H1 (cell line): Measurements from ENCODE around the gene ANXA6. TPM values are rescaled to one million over a fixed set of nuclear protein-coding genes. Genes with fewer than 3 reads are reported as not detected.

Experiments
- CTCF ChIA-PET: fragments of 300-600 bp; sonication (Branson Sonifier 250); formaldehyde crosslinking; loops from one replicate; lab custom pipeline; 2021; ENCODE audit not compliant: partially characterized antibody; lab: Charles Lee
- POLR2A ChIA-PET: fragments of 300-600 bp; sonication (Branson Sonifier 250); formaldehyde crosslinking; loops from one replicate; lab custom pipeline; 2021; ENCODE audit warnings: inconsistent platforms; ENCODE audit not compliant: partially characterized antibody; lab: Charles Lee
- DNase-seq, 2 experiments: peaks; one replicate each; pipeline versions ENCODE4 v3.0.0 to v3.0.0-alpha.2; 2010 to 2022; ENCODE audit warnings: low spot score in 2 of 2, low read depth in 1 of 2, mixed read lengths in 1 of 2
- FAIRE-seq: peaks from 2 replicates; lab custom pipeline; 2011; peaks lifted over from hg19 to GRCh38; lab: Jason Lieb, UNC
- H2AFZ ChIP-seq: 2 replicates; pipeline ENCODE4 v1.8.1; 2012; ENCODE audit warnings: low read length, inconsistent platforms
- H2AK5ac ChIP-seq: 2 replicates; pipeline ENCODE4 v1.6.1; 2013; ENCODE audit warnings: low read depth, low read length
- H2BK120ac ChIP-seq: replicated peaks from 2 replicates; pipeline ENCODE3; 2013; ENCODE audit warnings: low read depth, low read length, inconsistent platforms
- H2BK12ac ChIP-seq: 2 replicates; pipeline ENCODE4 v1.6.1; 2013; ENCODE audit warnings: low read depth, low read length
- H2BK15ac ChIP-seq: 2 replicates; pipeline ENCODE4 v1.6.1; 2013; ENCODE audit warnings: low read length
- H2BK20ac ChIP-seq: 2 replicates; pipeline ENCODE4 v1.6.1; 2013; ENCODE audit warnings: low read length
- H2BK5ac ChIP-seq: 2 replicates; pipeline ENCODE4 v1.6.1; 2013; ENCODE audit warnings: low read depth, low read length
- H3K14ac ChIP-seq: 2 replicates; pipeline ENCODE4 v1.6.1; 2013; ENCODE audit warnings: inconsistent platforms; ENCODE audit not compliant: insufficient read length
- H3K18ac ChIP-seq: 2 replicates; pipeline ENCODE4 v1.6.1; 2013; ENCODE audit warnings: low read length; ENCODE audit errors: extremely low read depth
- H3K23ac ChIP-seq: 2 replicates; pipeline ENCODE4 v1.6.1; 2013; ENCODE audit warnings: inconsistent platforms; ENCODE audit not compliant: insufficient read length
- H3K23me2 ChIP-seq: 2 replicates; pipeline ENCODE4 v1.6.1; 2013; ENCODE audit warnings: low read depth, low read length
- H3K27ac ChIP-seq: 2 replicates; pipeline ENCODE4 v1.6.1; 2011; ENCODE audit warnings: low read depth, low read length, inconsistent platforms
- H3K27me3 ChIP-seq, 4 experiments: replicated peaks in 1 of 4; 1 replicate in 1 of 4; 2 replicates in 3 of 4; pipeline versions ENCODE4 v1.6.1 to v1.8.1; 2011 to 2013; ENCODE audit warnings: low read length in 3 of 4, mild to moderate bottlenecking in 3 of 4, inconsistent platforms in 2 of 4, mixed read lengths in 2 of 4, moderate library complexity in 1 of 4; ENCODE audit not compliant: control insufficient read depth in 3 of 4, insufficient read depth in 3 of 4; ENCODE audit errors: extremely low read depth in 1 of 4
- H3K36me3 ChIP-seq, 4 experiments: 2 replicates each; pipeline versions ENCODE4 v1.6.1 to v1.8.1; 2011 to 2013; ENCODE audit warnings: mild to moderate bottlenecking in 4 of 4, low read length in 3 of 4, moderate library complexity in 2 of 4, control low read depth in 1 of 4, inconsistent platforms in 1 of 4; ENCODE audit not compliant: insufficient read depth in 4 of 4, control insufficient read depth in 2 of 4
- H3K4ac ChIP-seq: replicated peaks from 2 replicates; pipeline ENCODE3; 2013; ENCODE audit warnings: low read length, low read depth, mixed read lengths, inconsistent platforms; ENCODE audit not compliant: insufficient read length
- H3K4me1 ChIP-seq, 4 experiments: replicated peaks in 1 of 4; 1 replicate in 1 of 4; 2 replicates in 3 of 4; pipeline versions ENCODE4 v1.6.1 to v1.8.1; 2011 to 2013; ENCODE audit warnings: low read length in 3 of 4, inconsistent platforms in 2 of 4, mixed read lengths in 1 of 4; ENCODE audit not compliant: insufficient read depth in 4 of 4, control insufficient read depth in 3 of 4
- H3K4me2 ChIP-seq, 2 experiments: 2 replicates each; pipeline versions ENCODE4 v1.6.1 to v1.8.1; 2011 to 2013; ENCODE audit warnings: low read depth in 2 of 2, low read length in 2 of 2, control low read depth in 1 of 2, inconsistent platforms in 1 of 2, mild to moderate bottlenecking in 1 of 2; ENCODE audit not compliant: insufficient read depth in 1 of 2
- H3K4me3 ChIP-seq, 4 experiments: fragments of 200-600, 300-600 bp in 1 of 4; sonication (generic), shearing (Covaris generic), sonication (Bioruptor Twin) in 1 of 4; 2 replicates each; pipeline versions ENCODE4 v1.5.1 to v1.8.1; 2011 to 2016; ENCODE audit warnings: low read length in 4 of 4, low read depth in 3 of 4, control low read depth in 2 of 4, inconsistent platforms in 2 of 4, mild to moderate bottlenecking in 2 of 4, mixed read lengths in 1 of 4, moderate library complexity in 1 of 4; ENCODE audit not compliant: insufficient read depth in 2 of 4; ENCODE audit errors: extremely low read depth in 1 of 4
- H3K56ac ChIP-seq: replicated peaks from 2 replicates; pipeline ENCODE3; 2013; ENCODE audit warnings: low read depth, mild to moderate bottlenecking, mixed read lengths, low read length, inconsistent platforms; ENCODE audit not compliant: insufficient read length
- H3K79me1 ChIP-seq: 2 replicates; pipeline ENCODE4 v1.6.1; 2013; ENCODE audit warnings: low read depth, low read length, control low read depth
- H3K79me2 ChIP-seq, 2 experiments: 2 replicates each; pipeline versions ENCODE4 v1.6.1 to v1.8.1; 2012 to 2013; ENCODE audit warnings: low read length in 2 of 2, mild to moderate bottlenecking in 2 of 2, inconsistent platforms in 1 of 2; ENCODE audit not compliant: insufficient read depth in 2 of 2, control insufficient read depth in 1 of 2
- H3K9ac ChIP-seq, 4 experiments: replicated peaks in 1 of 4; 1 replicate in 1 of 4; 2 replicates in 3 of 4; pipeline versions ENCODE4 v1.6.1 to v1.8.1; 2011 to 2013; ENCODE audit warnings: low read depth in 3 of 4, low read length in 3 of 4, control low read depth in 2 of 4, mild to moderate bottlenecking in 2 of 4, moderate library complexity in 2 of 4, inconsistent platforms in 1 of 4; ENCODE audit errors: extremely low read depth in 1 of 4
- H3K9me3 ChIP-seq, 2 experiments: 2 replicates each; pipeline versions ENCODE4 v1.6.1 to v1.8.1; 2012 to 2013; ENCODE audit warnings: mild to moderate bottlenecking in 2 of 2, moderate library complexity in 2 of 2, control low read depth in 1 of 2, inconsistent platforms in 1 of 2, low read depth in 1 of 2, low read length in 1 of 2, mixed read lengths in 1 of 2; ENCODE audit not compliant: insufficient read depth in 2 of 2
- H4K20me1 ChIP-seq, 2 experiments: replicated peaks in 1 of 2; 2 replicates each; pipeline versions ENCODE3 to v1.8.1; 2011 to 2013; ENCODE audit warnings: inconsistent platforms in 2 of 2, low read length in 2 of 2, mild to moderate bottlenecking in 1 of 2; ENCODE audit not compliant: insufficient read depth in 2 of 2, control insufficient read depth in 1 of 2
- H4K5ac ChIP-seq: 2 replicates; pipeline ENCODE4 v1.6.1; 2013; ENCODE audit warnings: low read length, low read depth, mixed read lengths, inconsistent platforms; ENCODE audit not compliant: insufficient read length
- H4K8ac ChIP-seq: 2 replicates; pipeline ENCODE4 v1.8.0; 2013; ENCODE audit warnings: mild to moderate bottlenecking, moderate library complexity, low read length, inconsistent platforms; ENCODE audit not compliant: insufficient read depth; ENCODE audit errors: extremely low read depth
- H4K91ac ChIP-seq: replicated peaks from 2 replicates; pipeline ENCODE3; 2013; ENCODE audit warnings: low read length, mixed read lengths, inconsistent platforms; ENCODE audit not compliant: insufficient read length
- ASH2L ChIP-seq: fragments of 200-600, 300-600 bp; sonication (generic); IDR thresholded peaks from one replicate; pipeline ENCODE4 v1.7.1; 2017; ENCODE audit warnings: low read length
- BACH1 ChIP-seq: IDR thresholded peaks from 2 replicates; pipeline ENCODE4 v1.6.1; 2012; ENCODE audit warnings: low read length, improper control_type of control experiment
- BCL11A ChIP-seq, 2 experiments: IDR thresholded peaks; one replicate each; pipeline ENCODE4 v1.6.1; 2011; ENCODE audit warnings: low read depth in 2 of 2, low read length in 2 of 2, mild to moderate bottlenecking in 2 of 2
- CHD1 ChIP-seq: IDR thresholded peaks from 2 replicates; pipeline ENCODE4 v1.6.1; 2012; ENCODE audit warnings: low read depth, low read length, improper control_type of control experiment
- EP300 ChIP-seq, 2 experiments: IDR thresholded peaks; 1 replicate in 1 of 2; 2 replicates in 1 of 2; pipeline ENCODE4 v1.6.1; 2011 to 2012; ENCODE audit warnings: low read depth in 2 of 2, low read length in 2 of 2, mild to moderate bottlenecking in 2 of 2, borderline replicate concordance in 1 of 2, inconsistent platforms in 1 of 2, moderate library complexity in 1 of 2
- KDM5A ChIP-seq: fragments of 200-600 bp; IDR thresholded peaks from 2 replicates; pipeline ENCODE4 v1.7.1; 2012; ENCODE audit warnings: mild to moderate bottlenecking, low read length, inconsistent platforms, mixed read lengths
- PHF8 ChIP-seq: fragments of 200-600 bp; sonication (generic); conservative IDR thresholded peaks from 2 replicates; pipeline ENCODE4 v1.7.1; 2012; ENCODE audit warnings: low read depth, mild to moderate bottlenecking, inconsistent platforms, low read length, moderate library complexity
- RAD21 ChIP-seq, 2 experiments: IDR thresholded peaks in 1 of 2; conservative IDR thresholded peaks in 1 of 2; 2 replicates each; pipeline ENCODE4 v1.6.1; 2011; ENCODE audit warnings: low read depth in 2 of 2, low read length in 2 of 2, improper control_type of control experiment in 1 of 2, inconsistent platforms in 1 of 2, mild to moderate bottlenecking in 1 of 2, moderate library complexity in 1 of 2
- SIX5 ChIP-seq: IDR thresholded peaks from 2 replicates; pipeline ENCODE4 v1.6.1; 2011; ENCODE audit warnings: mild to moderate bottlenecking, low read depth, low read length
- SP2 ChIP-seq: IDR thresholded peaks from 2 replicates; pipeline ENCODE4 v1.6.1; 2012; ENCODE audit warnings: mild to moderate bottlenecking, low read length, inconsistent platforms
- SP4 ChIP-seq: IDR thresholded peaks from 2 replicates; pipeline ENCODE4 v1.6.1; 2012; ENCODE audit warnings: low read length, inconsistent platforms
- TEAD4 ChIP-seq: IDR thresholded peaks from 2 replicates; pipeline ENCODE4 v1.6.1; 2012; ENCODE audit warnings: low read depth, low read length, inconsistent platforms, mixed read lengths
- WGBS, 2 experiments: shearing (Covaris generic) in 1 of 2; methylation state at CpG; one replicate each; pipeline versions ENCODE4 v1.1.6 to v1.1.7; 2013 to 2015; ENCODE audit warnings: low lambda C conversion rate in 2 of 2, mixed read lengths in 2 of 2, inconsistent platforms in 1 of 2, low coverage in 1 of 2, missing lambda C conversion rate in 1 of 2; ENCODE audit not compliant: insufficient replicate concordance in 2 of 2, insufficient coverage in 1 of 2, insufficient read length in 1 of 2; ENCODE audit errors: extremely low coverage in 1 of 2, missing lambda C conversion rate in 1 of 2; 5-methylcytosine and 5-hydroxymethylcytosine counted together
- polyA plus RNA-seq, 7 experiments: library from polyadenylated mRNA; depleted of rRNA in 3 of 7; stranded (reverse) in 5 of 7; unstranded in 2 of 7; fragments of >200 nt in 5 of 7; fragments of 200-250 nt in 2 of 7; gene quantifications; 1 replicate in 5 of 7; 2 replicates in 1 of 7; 4 replicates in 1 of 7; pipeline versions ENCODE4 v1.2.1 to v1.2.3, GENCODE V29; 2011 to 2013; ENCODE audit warnings: missing spikeins in 2 of 7, mixed read lengths in 2 of 7
- total RNA-seq: library from RNA; stranded (reverse); fragmentation: NEBNext Ultra II Directional; extraction: Animal tissue kit (Norgen Biotek cat#: 25700); gene quantifications from 2 replicates; pipeline ENCODE4 v1.2.1, GENCODE V29; 2021
- TF ChIP-seq, protein P1 (sequence below): IDR thresholded peaks from 2 replicates; pipeline ENCODE4 v1.6.1; 2011; ENCODE audit warnings: low read length, improper control_type of control experiment

ANXA6 gene
- total and polyA plus RNA-seq, 2 of the 8 experiments (the other 6 are each of a cell fraction or from before 2014, with no cell fraction given) = 61.3 to 78.6 TPM

DNA sequence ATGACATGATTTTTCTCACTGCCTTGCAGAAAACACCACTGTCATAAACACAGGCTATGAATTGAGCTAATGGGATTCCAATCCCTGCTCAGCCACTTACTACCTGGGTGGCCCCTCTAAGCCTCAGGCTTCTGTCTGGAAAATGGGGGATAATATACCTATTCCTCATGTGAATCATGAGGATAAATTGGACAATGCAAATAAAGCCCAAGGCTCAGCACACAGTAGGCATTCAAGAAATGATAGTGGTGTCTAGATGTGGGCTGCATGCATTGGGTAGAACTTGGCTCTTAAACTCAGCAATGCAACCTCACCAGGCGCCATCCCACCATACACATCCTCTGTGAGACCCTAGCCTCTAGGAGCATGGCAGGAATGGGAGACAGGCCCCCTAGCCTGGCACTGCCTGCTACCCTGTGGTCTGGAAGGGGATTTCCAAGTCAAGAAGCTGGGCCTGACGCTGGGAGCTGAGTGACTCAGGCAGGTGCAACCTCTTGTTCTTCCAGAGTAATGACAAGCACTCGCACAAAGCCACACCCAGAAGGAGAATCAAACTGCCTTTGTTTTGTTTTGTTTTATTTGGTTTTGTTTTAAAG is 74.4 kb downstream of the ANXA6 start:
- peaks cover 1 to 6% (median 4%) of the 10 kb centered on the region in 4 experiments for H3K4me1 ChIP-seq
- no peaks in the 10 kb centered on the region for H3K27me3 ChIP-seq
- H3K18ac ChIP-seq = no peak overlapping the region
- no peak overlapping the region for H2BK5ac ChIP-seq
- no peak for FAIRE-seq
- H4K91ac ChIP-seq = no peak overlapping the region
- no peak overlapping the region for H4K5ac ChIP-seq
- H3K14ac ChIP-seq = no peak overlapping the region
- no peak overlapping the region for H2AFZ ChIP-seq
- no peak for DNase-seq
- no peaks in the 10 kb centered on the region for H3K36me3 ChIP-seq
- ChIA-PET POLR2A (no interaction called here), CTCF (interaction anchor here (0.6 to 28.6 kb wide), 12 partner anchors 10 to 155 kb away, joined by 3 to 442 read pairs (median 6); partner anchors contain the start of gene GPX3)
- no peak overlapping the region for H3K27ac ChIP-seq
- no peak overlapping the region for H3K4ac ChIP-seq
- no peak overlapping the region for H2BK15ac ChIP-seq
- H4K20me1 ChIP-seq = no peaks in the 10 kb centered on the region
- no peak overlapping the region for H2BK12ac ChIP-seq
- peaks cover 3 to 11% of the 10 kb centered on the region in 2 experiments; a peak in 3 of 4 replicates for H3K79me2 ChIP-seq
- H2BK20ac ChIP-seq = no peak overlapping the region
- no peaks in the 10 kb centered on the region for H3K9me3 ChIP-seq
- H4K8ac ChIP-seq = no peak overlapping the region; the same call in 1 of the 2 replicates
- no peak overlapping the region for H3K56ac ChIP-seq
- no peak overlapping the region for H3K23ac ChIP-seq
- no peak overlapping the region for H3K4me2 ChIP-seq
- no peak overlapping the region for H2AK5ac ChIP-seq
- no peak overlapping the region for H3K4me3 ChIP-seq
- 83% methylated on average over 3 of the region's 3 CpGs; no CpG with 5 or more reads in 1 of the 2 experiments for WGBS, 2 experiments
- peaks cover 3% of the 10 kb centered on the region for H3K23me2 ChIP-seq
- H3K9ac ChIP-seq = no peak overlapping the region
- H3K79me1 ChIP-seq = peaks cover 5% of the 10 kb centered on the region; the same call in 1 of the 2 replicates
- H2BK120ac ChIP-seq = no peak overlapping the region
- no peak for TF ChIP-seq PHF8
- no peak for TF ChIP-seq CHD1
- no peak for TF ChIP-seq EP300 (IDR thresholded peaks at IDR 0.05; ENCODE audit: borderline replicate concordance in 1 of 2, low read depth in 2 of 2, low read length in 2 of 2)
- TF ChIP-seq, protein P1, sequence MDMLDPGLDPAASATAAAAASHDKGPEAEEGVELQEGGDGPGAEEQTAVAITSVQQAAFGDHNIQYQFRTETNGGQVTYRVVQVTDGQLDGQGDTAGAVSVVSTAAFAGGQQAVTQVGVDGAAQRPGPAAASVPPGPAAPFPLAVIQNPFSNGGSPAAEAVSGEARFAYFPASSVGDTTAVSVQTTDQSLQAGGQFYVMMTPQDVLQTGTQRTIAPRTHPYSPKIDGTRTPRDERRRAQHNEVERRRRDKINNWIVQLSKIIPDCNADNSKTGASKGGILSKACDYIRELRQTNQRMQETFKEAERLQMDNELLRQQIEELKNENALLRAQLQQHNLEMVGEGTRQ = no peak
- TF ChIP-seq SP2 = no peak
- no peak for TF ChIP-seq RAD21 (IDR thresholded peaks at IDR 0.05 in 1 of 2, conservative IDR thresholded peaks at IDR 0.05 in 1 of 2; ENCODE audit: low read depth in 2 of 2, low read length in 2 of 2)
- TF ChIP-seq SP4 = no peak
- no peak for TF ChIP-seq KDM5A
- TF ChIP-seq ASH2L = no peak
- TF ChIP-seq TEAD4 = no peak
- no peak for TF ChIP-seq BCL11A (IDR thresholded peaks at IDR 0.05; ENCODE audit: low read depth in 2 of 2, low read length in 2 of 2)
- no peak for TF ChIP-seq SIX5
- no peak for TF ChIP-seq BACH1
